GM21360 (cell line): Measurements from ENCODE around the gene ZCCHC7.

Experiments
- ATAC-seq: cut with Tn5 transposase; IDR thresholded peaks from one replicate; pipeline ENCODE4 v1.9.1; 2021; ENCODE audit warnings: mild to moderate bottlenecking, moderate library complexity; ENCODE audit not compliant: unreplicated experiment

Gene ZCCHC7

GRCh38 chr9:37243588-37244345 is 123.4 kb downstream of the ZCCHC7 start:
- ATAC-seq: no peak

GRCh38 chr9:37246826-37247225 is 126.5 kb downstream of the ZCCHC7 start:
- ATAC-seq: no peak

GRCh38 chr9:37248651-37249163 is 128.3 kb downstream of the ZCCHC7 start:
- ATAC-seq: no peak

- ATAC-seq: no peak
These were observed 131.1 kb downstream of the ZCCHC7 start for GRCh38 chr9:37251452-37251851.

- ATAC-seq: no peak
These were observed 133.1 kb downstream of the ZCCHC7 start for GRCh38 chr9:37253377-37253937.

GRCh38 chr9:37255187-37255586 is 134.8 kb downstream of the ZCCHC7 start:
- ATAC-seq: no peak

GRCh38 chr9:37255944-37256862 is 135.8 kb downstream of the ZCCHC7 start:
- no peak for ATAC-seq

GRCh38 chr9:37259951-37260350 is 139.6 kb downstream of the ZCCHC7 start:
- no peak for ATAC-seq

GRCh38 chr9:37262410-37262809 is 142.0 kb downstream of the ZCCHC7 start:
- ATAC-seq: no peak

- ATAC-seq: no peak
These were observed 144.2 kb downstream of the ZCCHC7 start for GRCh38 chr9:37264539-37264938.

- no peak for ATAC-seq
These were observed 146.3 kb downstream of the ZCCHC7 start for GRCh38 chr9:37266630-37267029.

- ATAC-seq: no peak
These were observed 148.8 kb downstream of the ZCCHC7 start for GRCh38 chr9:37269221-37269620.

GRCh38 chr9:37271679-37272078 is 151.3 kb downstream of the ZCCHC7 start:
- no peak for ATAC-seq

- ATAC-seq: no peak
These were observed 153.2 kb downstream of the ZCCHC7 start for GRCh38 chr9:37273595-37273994.

- ATAC-seq: no peak
These were observed 161.2 kb downstream of the ZCCHC7 start for GRCh38 chr9:37281541-37281940.

GRCh38 chr9:37283730-37284325 is 163.5 kb downstream of the ZCCHC7 start:
- peak; percentile 56 for ATAC-seq

GRCh38 chr9:37284636-37285035 is 164.3 kb downstream of the ZCCHC7 start:
- no peak for ATAC-seq

GRCh38 chr9:37286530-37287175 is 166.3 kb downstream of the ZCCHC7 start:
- no peak for ATAC-seq

GRCh38 chr9:37287317-37287716 is 166.9 kb downstream of the ZCCHC7 start:
- no peak for ATAC-seq

GRCh38 chr9:37289631-37290030 is 169.3 kb downstream of the ZCCHC7 start:
- no peak for ATAC-seq
